ENCODE data around the gene CLMN. TPM values are rescaled to one million over a fixed set of nuclear protein-coding genes. Genes with fewer than 3 reads are reported as not detected.

Gene CLMN
- total and polyA plus RNA-seq, 2 of the 8 experiments (the other 6 are each of a cell fraction or from before 2014, with no cell fraction given): 1.6 to 8.2 TPM

DNA sequence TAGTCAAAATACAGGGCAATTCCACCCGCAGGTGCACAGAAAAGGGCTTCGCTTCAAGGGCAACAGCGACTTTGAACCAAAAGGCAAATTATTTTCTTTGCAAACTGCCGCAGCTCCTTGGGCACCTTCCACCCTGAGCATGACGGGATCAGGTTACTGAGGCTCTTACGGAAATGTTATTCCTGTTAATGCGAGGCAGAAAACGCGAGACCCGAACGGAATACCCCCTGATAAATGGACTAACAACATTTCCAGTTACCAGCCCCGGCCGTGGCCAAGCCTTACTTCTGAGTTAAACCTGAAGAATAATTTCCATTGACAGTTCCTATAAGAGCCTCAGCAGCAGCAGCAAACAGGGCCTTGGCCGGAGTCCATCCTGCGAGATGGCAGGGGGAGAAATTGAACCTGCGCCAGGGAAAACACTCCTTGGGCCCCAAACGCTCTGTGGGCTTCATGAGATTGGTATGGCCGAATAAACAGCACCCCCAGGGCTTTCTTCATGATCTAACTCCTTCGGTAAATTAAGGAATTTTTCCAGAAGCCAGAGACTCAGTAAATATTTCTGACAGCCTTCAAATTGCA is 92.3 kb downstream of the CLMN start (continued):
- TF ChIP-seq, protein P1, sequence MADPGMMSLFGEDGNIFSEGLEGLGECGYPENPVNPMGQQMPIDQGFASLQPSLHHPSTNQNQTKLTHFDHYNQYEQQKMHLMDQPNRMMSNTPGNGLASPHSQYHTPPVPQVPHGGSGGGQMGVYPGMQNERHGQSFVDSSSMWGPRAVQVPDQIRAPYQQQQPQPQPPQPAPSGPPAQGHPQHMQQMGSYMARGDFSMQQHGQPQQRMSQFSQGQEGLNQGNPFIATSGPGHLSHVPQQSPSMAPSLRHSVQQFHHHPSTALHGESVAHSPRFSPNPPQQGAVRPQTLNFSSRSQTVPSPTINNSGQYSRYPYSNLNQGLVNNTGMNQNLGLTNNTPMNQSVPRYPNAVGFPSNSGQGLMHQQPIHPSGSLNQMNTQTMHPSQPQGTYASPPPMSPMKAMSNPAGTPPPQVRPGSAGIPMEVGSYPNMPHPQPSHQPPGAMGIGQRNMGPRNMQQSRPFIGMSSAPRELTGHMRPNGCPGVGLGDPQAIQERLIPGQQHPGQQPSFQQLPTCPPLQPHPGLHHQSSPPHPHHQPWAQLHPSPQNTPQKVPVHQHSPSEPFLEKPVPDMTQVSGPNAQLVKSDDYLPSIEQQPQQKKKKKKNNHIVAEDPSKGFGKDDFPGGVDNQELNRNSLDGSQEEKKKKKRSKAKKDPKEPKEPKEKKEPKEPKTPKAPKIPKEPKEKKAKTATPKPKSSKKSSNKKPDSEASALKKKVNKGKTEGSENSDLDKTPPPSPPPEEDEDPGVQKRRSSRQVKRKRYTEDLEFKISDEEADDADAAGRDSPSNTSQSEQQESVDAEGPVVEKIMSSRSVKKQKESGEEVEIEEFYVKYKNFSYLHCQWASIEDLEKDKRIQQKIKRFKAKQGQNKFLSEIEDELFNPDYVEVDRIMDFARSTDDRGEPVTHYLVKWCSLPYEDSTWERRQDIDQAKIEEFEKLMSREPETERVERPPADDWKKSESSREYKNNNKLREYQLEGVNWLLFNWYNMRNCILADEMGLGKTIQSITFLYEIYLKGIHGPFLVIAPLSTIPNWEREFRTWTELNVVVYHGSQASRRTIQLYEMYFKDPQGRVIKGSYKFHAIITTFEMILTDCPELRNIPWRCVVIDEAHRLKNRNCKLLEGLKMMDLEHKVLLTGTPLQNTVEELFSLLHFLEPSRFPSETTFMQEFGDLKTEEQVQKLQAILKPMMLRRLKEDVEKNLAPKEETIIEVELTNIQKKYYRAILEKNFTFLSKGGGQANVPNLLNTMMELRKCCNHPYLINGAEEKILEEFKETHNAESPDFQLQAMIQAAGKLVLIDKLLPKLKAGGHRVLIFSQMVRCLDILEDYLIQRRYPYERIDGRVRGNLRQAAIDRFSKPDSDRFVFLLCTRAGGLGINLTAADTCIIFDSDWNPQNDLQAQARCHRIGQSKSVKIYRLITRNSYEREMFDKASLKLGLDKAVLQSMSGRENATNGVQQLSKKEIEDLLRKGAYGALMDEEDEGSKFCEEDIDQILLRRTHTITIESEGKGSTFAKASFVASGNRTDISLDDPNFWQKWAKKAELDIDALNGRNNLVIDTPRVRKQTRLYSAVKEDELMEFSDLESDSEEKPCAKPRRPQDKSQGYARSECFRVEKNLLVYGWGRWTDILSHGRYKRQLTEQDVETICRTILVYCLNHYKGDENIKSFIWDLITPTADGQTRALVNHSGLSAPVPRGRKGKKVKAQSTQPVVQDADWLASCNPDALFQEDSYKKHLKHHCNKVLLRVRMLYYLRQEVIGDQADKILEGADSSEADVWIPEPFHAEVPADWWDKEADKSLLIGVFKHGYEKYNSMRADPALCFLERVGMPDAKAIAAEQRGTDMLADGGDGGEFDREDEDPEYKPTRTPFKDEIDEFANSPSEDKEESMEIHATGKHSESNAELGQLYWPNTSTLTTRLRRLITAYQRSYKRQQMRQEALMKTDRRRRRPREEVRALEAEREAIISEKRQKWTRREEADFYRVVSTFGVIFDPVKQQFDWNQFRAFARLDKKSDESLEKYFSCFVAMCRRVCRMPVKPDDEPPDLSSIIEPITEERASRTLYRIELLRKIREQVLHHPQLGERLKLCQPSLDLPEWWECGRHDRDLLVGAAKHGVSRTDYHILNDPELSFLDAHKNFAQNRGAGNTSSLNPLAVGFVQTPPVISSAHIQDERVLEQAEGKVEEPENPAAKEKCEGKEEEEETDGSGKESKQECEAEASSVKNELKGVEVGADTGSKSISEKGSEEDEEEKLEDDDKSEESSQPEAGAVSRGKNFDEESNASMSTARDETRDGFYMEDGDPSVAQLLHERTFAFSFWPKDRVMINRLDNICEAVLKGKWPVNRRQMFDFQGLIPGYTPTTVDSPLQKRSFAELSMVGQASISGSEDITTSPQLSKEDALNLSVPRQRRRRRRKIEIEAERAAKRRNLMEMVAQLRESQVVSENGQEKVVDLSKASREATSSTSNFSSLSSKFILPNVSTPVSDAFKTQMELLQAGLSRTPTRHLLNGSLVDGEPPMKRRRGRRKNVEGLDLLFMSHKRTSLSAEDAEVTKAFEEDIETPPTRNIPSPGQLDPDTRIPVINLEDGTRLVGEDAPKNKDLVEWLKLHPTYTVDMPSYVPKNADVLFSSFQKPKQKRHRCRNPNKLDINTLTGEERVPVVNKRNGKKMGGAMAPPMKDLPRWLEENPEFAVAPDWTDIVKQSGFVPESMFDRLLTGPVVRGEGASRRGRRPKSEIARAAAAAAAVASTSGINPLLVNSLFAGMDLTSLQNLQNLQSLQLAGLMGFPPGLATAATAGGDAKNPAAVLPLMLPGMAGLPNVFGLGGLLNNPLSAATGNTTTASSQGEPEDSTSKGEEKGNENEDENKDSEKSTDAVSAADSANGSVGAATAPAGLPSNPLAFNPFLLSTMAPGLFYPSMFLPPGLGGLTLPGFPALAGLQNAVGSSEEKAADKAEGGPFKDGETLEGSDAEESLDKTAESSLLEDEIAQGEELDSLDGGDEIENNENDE (IDR thresholded peaks at IDR 0.05; ENCODE audit: insufficient replicate concordance, low read length): no peak
- no peak for TF ChIP-seq RBBP5 (IDR thresholded peaks at IDR 0.05; ENCODE audit: borderline replicate concordance, low read depth, low read length)
- TF ChIP-seq TBP (IDR thresholded peaks at IDR 0.05; ENCODE audit: low read depth, low read length): no peak

Data from H1 (cell line).